HEK293 (cell line): ENCODE data around the gene RANGAP1.
A peak's percentile ranks its signal among the peaks of the same experiment; 100 is the strongest.

Source experiments
- CTCF ChIA-PET: fragments of 350-600 bp; formaldehyde crosslinking; extraction: SDS; loops from one replicate; lab custom pipeline; 2021; ENCODE audit warnings: antibody characterized with exemption; lab: Yijun Ruan, JAX
- POLR2A ChIA-PET: fragments of 300-600 bp; formaldehyde crosslinking; extraction: SDS; loops from one replicate; lab custom pipeline; 2020; ENCODE audit warnings: antibody characterized with exemption, inconsistent platforms; lab: Yijun Ruan, JAX
- H3K27ac ChIP-seq: fragments of 200-500 bp; sonication (Bioruptor generic); 2 replicates; pipeline ENCODE4 v1.5.1; 2014; ENCODE audit warnings: low read depth, low read length, control low read depth, inconsistent platforms; ENCODE audit errors: extremely low read depth
- H3K36me3 ChIP-seq, 2 experiments: fragments of 200-500 bp in 1 of 2; sonication (Bioruptor generic) in 1 of 2; 1 replicate in 1 of 2; 2 replicates in 1 of 2; pipeline ENCODE4 v1.5.1; 2014 to 2017; ENCODE audit warnings: inconsistent platforms in 2 of 2, low read length in 2 of 2; ENCODE audit not compliant: control insufficient read depth in 2 of 2, insufficient read depth in 1 of 2
- H3K4me1 ChIP-seq: fragments of 200-500 bp; sonication (Bioruptor generic); 2 replicates; pipeline ENCODE4 v1.5.1; 2014; ENCODE audit warnings: mild to moderate bottlenecking, low read length, inconsistent platforms; ENCODE audit not compliant: control insufficient read depth, insufficient read depth
- H3K4me3 ChIP-seq: 2 replicates; pipeline ENCODE4 v1.5.1; 2011; ENCODE audit warnings: low read depth, mild to moderate bottlenecking, control low read depth, low read length, moderate library complexity
- H3K9me3 ChIP-seq: fragments of 200-500 bp; sonication (Bioruptor generic); 2 replicates; pipeline ENCODE4 v1.5.1; 2014; ENCODE audit warnings: low read depth, low read length, inconsistent platforms; ENCODE audit not compliant: control insufficient read depth, insufficient read depth
- EGR2 ChIP-seq: fragments of 450-650 bp; formaldehyde crosslinking; IDR thresholded peaks from 2 replicates; pipeline ENCODE4 v1.5.1; 2016; ENCODE audit warnings: low read depth, missing biosample characterization, missing genetic modification characterization
- GLIS1 ChIP-seq: fragments of 450-650 bp; formaldehyde crosslinking; IDR thresholded peaks from 2 replicates; pipeline ENCODE4 v1.5.1; 2016; ENCODE audit warnings: missing biosample characterization, missing genetic modification characterization
- KLF10 ChIP-seq: fragments of 450-650 bp; IDR thresholded peaks from 2 replicates; pipeline ENCODE4 v1.5.1; 2018; ENCODE audit warnings: missing biosample characterization, mild to moderate bottlenecking, missing genetic modification characterization
- KLF9 ChIP-seq: fragments of 450-650 bp; formaldehyde crosslinking; IDR thresholded peaks from 2 replicates; pipeline ENCODE4 v1.5.1; 2016; ENCODE audit warnings: missing biosample characterization, missing genetic modification characterization, low read depth
- ZFP37 ChIP-seq: fragments of 450-650 bp; formaldehyde crosslinking; IDR thresholded peaks from 2 replicates; pipeline ENCODE4 v1.5.1; 2016; ENCODE audit warnings: missing biosample characterization, missing genetic modification characterization
- ZNF121 ChIP-seq: fragments of 450-650 bp; formaldehyde crosslinking; IDR thresholded peaks from 2 replicates; pipeline ENCODE4 v1.5.1; 2016; ENCODE audit warnings: missing biosample characterization, missing genetic modification characterization
- ZNF140 ChIP-seq: fragments of 450-650 bp; formaldehyde crosslinking; IDR thresholded peaks from 2 replicates; pipeline ENCODE4 v1.5.1; 2016; ENCODE audit warnings: missing biosample characterization, missing genetic modification characterization
- ZNF175 ChIP-seq: fragments of 450-650 bp; formaldehyde crosslinking; IDR thresholded peaks from 2 replicates; pipeline ENCODE4 v1.5.1; 2016; ENCODE audit warnings: missing biosample characterization, missing genetic modification characterization
- ZNF19 ChIP-seq: fragments of 450-650 bp; formaldehyde crosslinking; IDR thresholded peaks from 2 replicates; pipeline ENCODE4; 2016; ENCODE audit warnings: missing biosample characterization, missing genetic modification characterization, low read depth
- ZNF221 ChIP-seq: fragments of 450-650 bp; formaldehyde crosslinking; IDR thresholded peaks from 2 replicates; pipeline ENCODE4 v1.5.1; 2017; ENCODE audit warnings: missing biosample characterization, missing genetic modification characterization, borderline replicate concordance
- ZNF354C ChIP-seq: fragments of 450-650 bp; formaldehyde crosslinking; IDR thresholded peaks from 2 replicates; pipeline ENCODE4 v1.5.1; 2016; ENCODE audit warnings: missing biosample characterization, missing genetic modification characterization, low read depth, borderline replicate concordance
- ZNF394 ChIP-seq: fragments of 450-650 bp; formaldehyde crosslinking; IDR thresholded peaks from 2 replicates; pipeline ENCODE4 v1.5.1; 2016; ENCODE audit warnings: missing biosample characterization, missing genetic modification characterization, mild to moderate bottlenecking, moderate library complexity, borderline replicate concordance
- ZNF558 ChIP-seq: fragments of 450-650 bp; formaldehyde crosslinking; IDR thresholded peaks from 2 replicates; pipeline ENCODE4 v1.5.1; 2016; ENCODE audit warnings: missing biosample characterization, missing genetic modification characterization
- ZNF660 ChIP-seq: fragments of 450-650 bp; IDR thresholded peaks from 2 replicates; pipeline ENCODE4 v1.5.1; 2018; ENCODE audit warnings: missing biosample characterization, mild to moderate bottlenecking, missing genetic modification characterization
- ZNF701 ChIP-seq: fragments of 450-650 bp; formaldehyde crosslinking; IDR thresholded peaks from 2 replicates; pipeline ENCODE4 v1.5.1; 2016; ENCODE audit warnings: missing biosample characterization, missing genetic modification characterization
- ZSCAN16 ChIP-seq: fragments of 450-650 bp; formaldehyde crosslinking; IDR thresholded peaks from 2 replicates; pipeline ENCODE4 v1.5.1; 2016; ENCODE audit warnings: missing biosample characterization, missing genetic modification characterization
- TF ChIP-seq, protein P1 (sequence below): fragments of 450-650 bp; formaldehyde crosslinking; IDR thresholded peaks from 2 replicates; pipeline ENCODE4 v1.5.1; 2016; ENCODE audit warnings: missing biosample characterization, missing genetic modification characterization, low read depth
- TF ChIP-seq, protein P2 (sequence below): fragments of 450-650 bp; formaldehyde crosslinking; IDR thresholded peaks from 2 replicates; pipeline ENCODE4 v1.5.1; 2016; ENCODE audit warnings: missing biosample characterization, missing genetic modification characterization

The RANGAP1 gene

DNA sequence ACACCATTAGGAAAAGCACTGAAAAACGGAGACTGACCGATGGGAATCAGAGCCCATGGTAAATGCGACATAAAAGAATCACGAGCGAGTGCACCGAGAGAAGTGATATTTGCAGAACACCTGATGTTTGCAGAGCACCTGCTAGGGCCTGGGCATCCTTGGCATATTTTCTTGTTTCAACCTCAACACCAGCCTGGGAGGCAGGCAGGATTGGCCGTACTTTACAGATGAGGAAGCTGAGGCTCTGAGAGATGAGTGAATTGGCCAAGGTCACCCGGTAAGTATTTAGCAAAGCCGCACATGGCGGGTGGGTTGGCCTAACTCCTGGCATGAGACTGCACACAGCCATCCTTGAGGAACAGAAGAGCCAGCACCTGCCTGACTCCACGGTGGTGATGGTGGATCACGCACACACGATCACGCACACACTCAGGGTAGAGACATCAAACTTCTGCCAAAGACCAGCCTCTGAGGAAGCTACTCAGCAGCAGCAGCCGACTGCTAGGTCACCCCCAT, 23.7 kb downstream of the RANGAP1 start:
- Histone ChIP-seq H3K27ac (no peak overlapping the region), H3K36me3 (peaks cover 59 to 96% of the 10 kb centered on the region in 2 experiments), H3K4me1 (peaks cover 1% of the 10 kb centered on the region; the same call in 1 of the 2 replicates), H3K9me3 (no peaks in the 10 kb centered on the region), H3K4me3 (no peak overlapping the region)
- TF ChIP-seq ZSCAN16, result peak; percentile 98
- no peak for TF ChIP-seq ZNF354C
- ChIA-PET CTCF (interaction anchor here (1.0 kb wide), 1 partner anchor 341 kb away, joined by 3 read pairs; no protein-coding TSS in a partner anchor), POLR2A (interaction anchor here (1.0 to 1.6 kb wide), 3 partner anchors 24 to 311 kb away, joined by 3 to 5 read pairs (median 4); partner anchors contain the start of genes RBX1 and ZC3H7B)

- H3K27ac ChIP-seq, result peak overlapping the region; percentile 37; the same call in 1 of the 2 replicates
- CTCF ChIA-PET, result interaction anchor here (1.0 kb wide), 1 partner anchor 340 kb away, joined by 3 read pairs; no protein-coding TSS in a partner anchor
- no peaks in the 10 kb centered on the region for H3K9me3 ChIP-seq
- H3K4me1 ChIP-seq, result peaks cover 6% of the 10 kb centered on the region; the same call in 1 of the 2 replicates
- peaks cover 59 to 98% of the 10 kb centered on the region in 2 experiments for H3K36me3 ChIP-seq
- POLR2A ChIA-PET, result interaction anchor here (0.6 kb wide), 1 partner anchor 310 kb away, joined by 3 read pairs; the partner anchor contains the start of gene RBX1
- TF ChIP-seq ZNF558 (tag by site-specific recombination), result no peak
- TF ChIP-seq ZNF660, result no peak
- no peak for TF ChIP-seq ZNF19 (tag by site-specific recombination)
- TF ChIP-seq ZNF221, result no peak
- TF ChIP-seq ZNF121 (tag by site-specific recombination), result no peak
- TF ChIP-seq KLF10 (tag by site-specific recombination), result no peak
- no peak for TF ChIP-seq ZNF140 (tag by site-specific recombination)
- TF ChIP-seq GLIS1 (tag by site-specific recombination), result no peak
- no peak for TF ChIP-seq EGR2 (tag by site-specific recombination)
- no peak for TF ChIP-seq ZNF175 (tag by site-specific recombination)
- TF ChIP-seq ZNF354C, result no peak
- TF ChIP-seq, protein P1, sequence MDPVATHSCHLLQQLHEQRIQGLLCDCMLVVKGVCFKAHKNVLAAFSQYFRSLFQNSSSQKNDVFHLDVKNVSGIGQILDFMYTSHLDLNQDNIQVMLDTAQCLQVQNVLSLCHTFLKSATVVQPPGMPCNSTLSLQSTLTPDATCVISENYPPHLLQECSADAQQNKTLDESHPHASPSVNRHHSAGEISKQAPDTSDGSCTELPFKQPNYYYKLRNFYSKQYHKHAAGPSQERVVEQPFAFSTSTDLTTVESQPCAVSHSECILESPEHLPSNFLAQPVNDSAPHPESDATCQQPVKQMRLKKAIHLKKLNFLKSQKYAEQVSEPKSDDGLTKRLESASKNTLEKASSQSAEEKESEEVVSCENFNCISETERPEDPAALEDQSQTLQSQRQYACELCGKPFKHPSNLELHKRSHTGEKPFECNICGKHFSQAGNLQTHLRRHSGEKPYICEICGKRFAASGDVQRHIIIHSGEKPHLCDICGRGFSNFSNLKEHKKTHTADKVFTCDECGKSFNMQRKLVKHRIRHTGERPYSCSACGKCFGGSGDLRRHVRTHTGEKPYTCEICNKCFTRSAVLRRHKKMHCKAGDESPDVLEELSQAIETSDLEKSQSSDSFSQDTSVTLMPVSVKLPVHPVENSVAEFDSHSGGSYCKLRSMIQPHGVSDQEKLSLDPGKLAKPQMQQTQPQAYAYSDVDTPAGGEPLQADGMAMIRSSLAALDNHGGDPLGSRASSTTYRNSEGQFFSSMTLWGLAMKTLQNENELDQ (tag by site-specific recombination), result no peak
- TF ChIP-seq ZNF394 (tag by site-specific recombination), result no peak
- TF ChIP-seq ZNF701 (tag by site-specific recombination), result no peak
- no peak for TF ChIP-seq ZFP37 (tag by site-specific recombination)
- TF ChIP-seq KLF9 (tag by site-specific recombination), result no peak
- TF ChIP-seq, protein P2, sequence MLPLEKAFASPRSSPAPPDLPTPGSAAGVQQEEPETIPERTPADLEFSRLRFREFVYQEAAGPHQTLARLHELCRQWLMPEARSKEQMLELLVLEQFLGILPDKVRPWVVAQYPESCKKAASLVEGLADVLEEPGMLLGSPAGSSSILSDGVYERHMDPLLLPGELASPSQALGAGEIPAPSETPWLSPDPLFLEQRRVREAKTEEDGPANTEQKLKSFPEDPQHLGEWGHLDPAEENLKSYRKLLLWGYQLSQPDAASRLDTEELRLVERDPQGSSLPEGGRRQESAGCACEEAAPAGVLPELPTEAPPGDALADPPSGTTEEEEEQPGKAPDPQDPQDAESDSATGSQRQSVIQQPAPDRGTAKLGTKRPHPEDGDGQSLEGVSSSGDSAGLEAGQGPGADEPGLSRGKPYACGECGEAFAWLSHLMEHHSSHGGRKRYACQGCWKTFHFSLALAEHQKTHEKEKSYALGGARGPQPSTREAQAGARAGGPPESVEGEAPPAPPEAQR (tag by site-specific recombination), result no peak
- no peak overlapping the region for H3K4me3 ChIP-seq
Measured at GRCh38 chr22:41261541-41262249, 24.3 kb downstream of the RANGAP1 start.
